Measurements from ENCODE around the gene RND3. TPM values are rescaled to one million over a fixed set of nuclear protein-coding genes. Genes with fewer than 3 reads are reported as not detected.

RND3 gene
- total and polyA plus RNA-seq, 2 of the 13 experiments (the other 11 are each of a cell fraction or from before 2014, with no cell fraction given), result 0.13 to 0.42 TPM

DNA sequence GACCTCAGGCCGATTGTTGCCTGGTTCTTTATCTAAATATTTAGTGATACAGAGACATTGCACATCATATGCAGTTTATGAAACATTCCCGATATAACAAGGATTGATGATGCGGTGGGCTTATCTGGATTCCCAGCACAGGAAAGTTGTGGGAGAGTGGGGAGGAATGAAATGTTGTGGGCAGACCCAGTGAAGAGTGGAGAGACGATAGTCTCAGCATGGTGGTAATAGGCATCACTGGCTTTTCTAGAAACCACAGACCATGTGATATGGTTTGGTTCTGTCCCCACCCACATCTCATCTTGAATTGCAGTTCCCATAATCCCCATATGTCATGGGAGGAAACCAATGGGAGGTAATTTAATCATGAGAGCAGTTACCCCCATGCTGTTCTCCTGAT lies 34.8 kb upstream of the RND3 start (continued):
- no peak for TF ChIP-seq HMG20A (CRISPR knock-in tag; IDR thresholded peaks at IDR 0.05; ENCODE audit: borderline replicate concordance)
- no peak for TF ChIP-seq HOXA9 (CRISPR knock-in tag; IDR thresholded peaks at IDR 0.05; ENCODE audit: borderline replicate concordance)

DNA sequence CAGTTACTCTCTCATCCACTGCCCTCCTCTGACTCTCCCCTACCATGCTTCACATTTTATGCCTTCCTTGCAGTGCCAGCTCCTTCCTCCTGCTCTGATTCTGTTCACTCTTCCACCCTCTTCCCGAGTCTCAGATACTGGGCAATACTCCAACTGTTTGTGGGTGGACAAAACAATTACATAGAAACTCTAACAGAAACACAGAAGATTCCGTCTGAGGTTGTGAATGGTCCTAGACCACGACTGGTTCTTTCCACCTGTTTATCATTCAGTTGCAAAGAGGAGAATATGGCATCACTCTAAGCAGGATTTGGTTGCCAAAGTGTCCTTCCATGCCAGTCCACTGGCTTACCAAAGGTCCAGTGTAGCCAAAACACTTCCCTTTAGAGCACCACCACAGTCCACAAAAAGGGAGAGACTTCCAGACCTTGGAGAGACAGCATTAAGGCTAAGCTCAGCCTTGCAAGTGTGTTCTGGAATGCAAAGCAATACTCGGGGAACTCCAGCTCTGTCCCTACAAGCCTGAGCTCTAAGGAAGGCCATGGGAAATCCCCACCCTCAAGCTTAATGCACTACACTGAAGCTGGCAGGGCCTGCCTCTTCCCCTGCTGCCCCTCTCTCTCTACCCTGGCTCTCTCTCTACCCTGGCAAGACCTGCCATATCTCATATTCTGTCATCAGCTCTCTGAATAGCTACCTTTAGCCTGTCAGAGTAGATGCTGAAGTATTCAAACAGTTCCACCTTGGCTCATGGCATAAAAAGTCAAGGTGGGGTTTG lies 33.6 kb upstream of the RND3 start:
- H3K4me1 ChIP-seq (ENCODE audit: insufficient read depth, low read length), result no peaks in the 10 kb centered on the region
- H3K27ac ChIP-seq (ENCODE audit: extremely low read length, insufficient read depth, low read length), result no peak overlapping the region
- no peak overlapping the region for H3K4me3 ChIP-seq (replicated peaks in 1 of 3; ENCODE audit: insufficient read depth in 1 of 3, low read depth in 2 of 3, low read length in 3 of 3)
- intact Hi-C loops (cut with micrococcal nuclease; ENCODE audit: unreplicated experiment) (no loop called here), in situ Hi-C loops (cut with HindIII; ENCODE audit: extremely low pct_ligation_motif_present, low pct_unique_long_range_greater_than_20kb) (no loop called here)
- no peak overlapping the region for H3K9ac ChIP-seq (ENCODE audit: insufficient read depth, low read depth, low read length)
- CTCF ChIA-PET (ENCODE audit: low intra/inter-chr PET ratio, low total read pairs), result no interaction called here
- H2AFZ ChIP-seq (ENCODE audit: low read length), result no peak overlapping the region
- FAIRE-seq, result no peak
- no peak overlapping the region for H3K4me2 ChIP-seq (ENCODE audit: low read depth, low read length)
- H3K36me3 ChIP-seq (replicated peaks in 1 of 2; ENCODE audit: control insufficient read depth in 1 of 2, insufficient read depth in 2 of 2, low read length in 2 of 2), result no peaks in the 10 kb centered on the region
- no TSS peak for BruUV-seq (replicated peaks)
- 2% methylated on average over 4 of the region's 4 CpGs for WGBS (ENCODE audit: low lambda C conversion rate)
- H3K27me3 ChIP-seq (ENCODE audit: control insufficient read depth in 1 of 2, insufficient read depth in 2 of 2, low read length in 2 of 2), result no peaks in the 10 kb centered on the region
- POLR2A ChIA-PET, result no interaction called here
- H3K79me2 ChIP-seq (ENCODE audit: insufficient read depth, low read length), result no peaks in the 10 kb centered on the region
- no peaks in the 10 kb centered on the region for H3K9me3 ChIP-seq (ENCODE audit: low read length)
- H4K20me1 ChIP-seq (ENCODE audit: insufficient read depth, low read length), result no peaks in the 10 kb centered on the region
- no peak for ATAC-seq
- no peak for DNase-seq (ENCODE audit: low spot score)
- TF ChIP-seq MAZ (IDR thresholded peaks at IDR 0.05; ENCODE audit: borderline replicate concordance, low read depth, low read length), result no peak
- no peak for TF ChIP-seq MAZ (CRISPR knock-in tag; IDR thresholded peaks at IDR 0.05; ENCODE audit: low read depth)
- TF ChIP-seq ZFY (CRISPR knock-in tag; IDR thresholded peaks at IDR 0.05), result no peak
- TF ChIP-seq, protein P1, sequence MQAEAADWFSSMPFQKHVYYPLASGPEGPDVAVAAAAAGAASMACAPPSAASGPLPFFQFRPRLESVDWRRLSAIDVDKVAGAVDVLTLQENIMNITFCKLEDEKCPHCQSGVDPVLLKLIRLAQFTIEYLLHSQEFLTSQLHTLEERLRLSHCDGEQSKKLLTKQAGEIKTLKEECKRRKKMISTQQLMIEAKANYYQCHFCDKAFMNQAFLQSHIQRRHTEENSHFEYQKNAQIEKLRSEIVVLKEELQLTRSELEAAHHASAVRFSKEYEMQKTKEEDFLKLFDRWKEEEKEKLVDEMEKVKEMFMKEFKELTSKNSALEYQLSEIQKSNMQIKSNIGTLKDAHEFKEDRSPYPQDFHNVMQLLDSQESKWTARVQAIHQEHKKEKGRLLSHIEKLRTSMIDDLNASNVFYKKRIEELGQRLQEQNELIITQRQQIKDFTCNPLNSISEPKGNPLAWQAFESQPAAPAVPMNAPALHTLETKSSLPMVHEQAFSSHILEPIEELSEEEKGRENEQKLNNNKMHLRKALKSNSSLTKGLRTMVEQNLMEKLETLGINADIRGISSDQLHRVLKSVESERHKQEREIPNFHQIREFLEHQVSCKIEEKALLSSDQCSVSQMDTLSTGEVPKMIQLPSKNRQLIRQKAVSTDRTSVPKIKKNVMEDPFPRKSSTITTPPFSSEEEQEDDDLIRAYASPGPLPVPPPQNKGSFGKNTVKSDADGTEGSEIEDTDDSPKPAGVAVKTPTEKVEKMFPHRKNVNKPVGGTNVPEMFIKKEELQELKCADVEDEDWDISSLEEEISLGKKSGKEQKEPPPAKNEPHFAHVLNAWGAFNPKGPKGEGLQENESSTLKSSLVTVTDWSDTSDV (CRISPR knock-in tag; IDR thresholded peaks at IDR 0.05), result no peak
- TF ChIP-seq ZNF713 (CRISPR knock-in tag; IDR thresholded peaks at IDR 0.05), result no peak
- no peak for TF ChIP-seq KDM5B (CRISPR knock-in tag; IDR thresholded peaks at IDR 0.05; ENCODE audit: borderline replicate concordance)
- no peak for TF ChIP-seq ZNF770 (CRISPR knock-in tag; IDR thresholded peaks at IDR 0.05)
- no peak for TF ChIP-seq TFDP1 (CRISPR knock-in tag; IDR thresholded peaks at IDR 0.05; ENCODE audit: borderline replicate concordance)
- no peak for TF ChIP-seq BRD4 (CRISPR knock-in tag; IDR thresholded peaks at IDR 0.05)
- TF ChIP-seq, protein P2, sequence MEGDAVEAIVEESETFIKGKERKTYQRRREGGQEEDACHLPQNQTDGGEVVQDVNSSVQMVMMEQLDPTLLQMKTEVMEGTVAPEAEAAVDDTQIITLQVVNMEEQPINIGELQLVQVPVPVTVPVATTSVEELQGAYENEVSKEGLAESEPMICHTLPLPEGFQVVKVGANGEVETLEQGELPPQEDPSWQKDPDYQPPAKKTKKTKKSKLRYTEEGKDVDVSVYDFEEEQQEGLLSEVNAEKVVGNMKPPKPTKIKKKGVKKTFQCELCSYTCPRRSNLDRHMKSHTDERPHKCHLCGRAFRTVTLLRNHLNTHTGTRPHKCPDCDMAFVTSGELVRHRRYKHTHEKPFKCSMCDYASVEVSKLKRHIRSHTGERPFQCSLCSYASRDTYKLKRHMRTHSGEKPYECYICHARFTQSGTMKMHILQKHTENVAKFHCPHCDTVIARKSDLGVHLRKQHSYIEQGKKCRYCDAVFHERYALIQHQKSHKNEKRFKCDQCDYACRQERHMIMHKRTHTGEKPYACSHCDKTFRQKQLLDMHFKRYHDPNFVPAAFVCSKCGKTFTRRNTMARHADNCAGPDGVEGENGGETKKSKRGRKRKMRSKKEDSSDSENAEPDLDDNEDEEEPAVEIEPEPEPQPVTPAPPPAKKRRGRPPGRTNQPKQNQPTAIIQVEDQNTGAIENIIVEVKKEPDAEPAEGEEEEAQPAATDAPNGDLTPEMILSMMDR (CRISPR knock-in tag; IDR thresholded peaks at IDR 0.05), result no peak
- TF ChIP-seq FOXM1 (CRISPR knock-in tag; IDR thresholded peaks at IDR 0.05), result no peak

Measured in HepG2 (cell line).